PC-3 (cell line): Measurements from ENCODE around the gene NLRP12.

ENCODE experiments used
- CTCF ChIP-seq: fragments of 300-600 bp; sonication (generic); conservative IDR thresholded peaks from 2 replicates; pipeline ENCODE4 v1.5.1; 2017; ENCODE audit warnings: antibody characterized with exemption, low read depth, mild to moderate bottlenecking, low read length
- EZH2 ChIP-seq: fragments of 300-600 bp; sonication (generic); IDR thresholded peaks from one replicate; pipeline ENCODE4 v1.6.1; 2017; ENCODE audit warnings: antibody characterized with exemption, mild to moderate bottlenecking, low read length; ENCODE audit not compliant: unreplicated experiment
- EZH2phosphoT487 ChIP-seq: fragments of 300-600 bp; sonication (generic); IDR thresholded peaks from 2 replicates; pipeline ENCODE4 v1.6.1; 2018; ENCODE audit warnings: mild to moderate bottlenecking, antibody characterized with exemption, low read length, borderline replicate concordance

- TF ChIP-seq CTCF (no peak), EZH2phosphoT487 (no peak), EZH2 (no peak)
These were observed 25.1 kb upstream of the NLRP12 start for GRCh38 chr19:53849237-53849676.
